ENCODE data around the gene SEPHS1.

Gene SEPHS1

DNA sequence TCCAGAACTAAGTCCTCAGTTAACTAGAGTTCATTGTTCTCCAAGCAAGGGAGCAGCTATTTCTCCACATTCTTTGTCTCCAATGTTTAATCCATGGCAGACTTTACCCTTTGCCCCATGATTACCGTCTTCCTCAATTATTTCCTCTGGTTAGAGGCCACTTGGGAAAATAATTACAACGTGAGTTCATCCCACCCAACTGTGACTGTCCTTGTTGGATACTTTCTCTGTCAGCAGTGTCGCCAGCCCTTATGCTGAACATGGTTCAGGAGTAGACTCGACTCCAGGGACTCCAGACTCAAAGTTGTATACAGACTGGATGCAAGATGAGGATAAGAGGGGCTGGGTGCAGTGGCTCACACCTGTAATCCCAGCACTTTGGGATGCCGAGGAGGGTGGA lies 17.1 kb upstream of the SEPHS1 start:
- DNase-seq (ENCODE audit: low read depth in 2 of 2) = no peak
- no peak overlapping the region for H3K4me3 ChIP-seq (replicated peaks in 1 of 2; ENCODE audit: low read depth in 2 of 2, low read length in 2 of 2)
- TF ChIP-seq, protein P1, sequence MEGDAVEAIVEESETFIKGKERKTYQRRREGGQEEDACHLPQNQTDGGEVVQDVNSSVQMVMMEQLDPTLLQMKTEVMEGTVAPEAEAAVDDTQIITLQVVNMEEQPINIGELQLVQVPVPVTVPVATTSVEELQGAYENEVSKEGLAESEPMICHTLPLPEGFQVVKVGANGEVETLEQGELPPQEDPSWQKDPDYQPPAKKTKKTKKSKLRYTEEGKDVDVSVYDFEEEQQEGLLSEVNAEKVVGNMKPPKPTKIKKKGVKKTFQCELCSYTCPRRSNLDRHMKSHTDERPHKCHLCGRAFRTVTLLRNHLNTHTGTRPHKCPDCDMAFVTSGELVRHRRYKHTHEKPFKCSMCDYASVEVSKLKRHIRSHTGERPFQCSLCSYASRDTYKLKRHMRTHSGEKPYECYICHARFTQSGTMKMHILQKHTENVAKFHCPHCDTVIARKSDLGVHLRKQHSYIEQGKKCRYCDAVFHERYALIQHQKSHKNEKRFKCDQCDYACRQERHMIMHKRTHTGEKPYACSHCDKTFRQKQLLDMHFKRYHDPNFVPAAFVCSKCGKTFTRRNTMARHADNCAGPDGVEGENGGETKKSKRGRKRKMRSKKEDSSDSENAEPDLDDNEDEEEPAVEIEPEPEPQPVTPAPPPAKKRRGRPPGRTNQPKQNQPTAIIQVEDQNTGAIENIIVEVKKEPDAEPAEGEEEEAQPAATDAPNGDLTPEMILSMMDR (IDR thresholded peaks at IDR 0.05; ENCODE audit: low read depth, low read length) = no peak

DNA sequence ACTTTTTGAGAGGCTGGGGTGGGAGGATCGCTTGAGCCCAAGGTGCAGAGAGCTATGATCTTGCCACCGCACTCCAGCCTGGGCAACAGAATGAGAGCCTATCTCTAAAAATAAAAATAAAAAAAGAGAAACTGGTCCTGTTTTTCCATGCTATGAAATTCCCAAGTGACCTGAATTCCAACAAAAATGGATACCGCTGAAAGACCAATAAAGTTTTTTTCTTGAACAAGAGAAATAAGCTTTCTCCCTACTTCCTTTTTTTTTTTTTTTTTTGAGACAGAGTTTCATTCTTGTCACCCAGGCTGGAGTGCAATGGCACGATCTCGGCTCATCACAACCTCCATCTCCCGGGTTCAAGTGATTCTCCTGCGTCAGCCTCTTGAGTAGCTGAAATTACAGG lies 12.5 kb upstream of the SEPHS1 start:
- no peak overlapping the region for H3K4me3 ChIP-seq (replicated peaks in 1 of 2; ENCODE audit: low read depth in 2 of 2, low read length in 2 of 2)
- TF ChIP-seq, protein P1 (IDR thresholded peaks at IDR 0.05; ENCODE audit: low read depth, low read length) = no peak
- DNase-seq (ENCODE audit: low read depth in 2 of 2) = no peak

DNA sequence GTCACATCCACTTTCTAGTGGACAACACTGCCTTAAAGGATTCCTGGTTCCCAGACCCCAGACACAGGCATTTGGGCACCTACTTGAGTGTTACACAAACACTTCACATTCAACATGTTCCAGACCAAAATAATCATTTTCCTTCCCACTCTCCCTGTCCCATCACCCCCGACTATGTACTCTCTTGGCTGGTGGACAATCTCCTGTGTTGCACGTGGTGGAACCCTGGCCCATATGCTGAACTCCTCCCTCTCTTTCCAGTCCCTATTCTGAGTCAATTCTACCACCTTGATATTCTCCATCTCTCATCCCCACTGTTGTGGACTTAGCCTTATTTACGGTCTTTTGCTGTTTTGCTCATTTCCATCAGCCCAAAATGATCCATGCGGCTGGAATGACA lies 8.3 kb upstream of the SEPHS1 start:
- TF ChIP-seq, protein P1 (IDR thresholded peaks at IDR 0.05; ENCODE audit: low read depth, low read length) = no peak

DNA sequence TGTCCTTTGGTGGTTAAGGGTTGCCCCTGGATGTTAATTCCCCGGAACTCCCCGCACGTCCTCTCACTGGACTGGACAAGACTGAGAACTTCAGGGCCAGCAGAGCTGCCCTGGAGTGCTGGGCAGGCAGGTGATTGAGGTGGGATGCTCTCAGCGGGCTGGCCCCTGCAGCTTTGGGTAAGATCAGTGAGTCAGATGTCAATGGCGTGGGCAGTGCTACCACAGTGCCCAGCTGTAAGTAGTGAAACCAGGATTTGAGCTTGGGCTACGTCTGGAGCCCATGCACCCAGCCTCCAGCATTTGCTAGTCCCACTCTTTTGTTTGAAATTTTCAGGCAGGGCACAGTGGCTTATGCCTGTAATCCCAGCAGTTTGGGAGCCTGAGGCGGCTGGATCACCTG lies 6.7 kb upstream of the SEPHS1 start:
- no peak for DNase-seq (ENCODE audit: low read depth in 2 of 2)
- no peak overlapping the region for H3K4me3 ChIP-seq (replicated peaks in 1 of 2; ENCODE audit: low read depth in 2 of 2, low read length in 2 of 2)
- TF ChIP-seq, protein P1 (IDR thresholded peaks at IDR 0.05; ENCODE audit: low read depth, low read length) = no peak

More for the DNA sequence above, 8.3 kb upstream of the SEPHS1 start:
- DNase-seq (ENCODE audit: low read depth in 2 of 2) = no peak
- H3K4me3 ChIP-seq (replicated peaks in 1 of 2; ENCODE audit: low read depth in 2 of 2, low read length in 2 of 2) = no peak overlapping the region

DNA sequence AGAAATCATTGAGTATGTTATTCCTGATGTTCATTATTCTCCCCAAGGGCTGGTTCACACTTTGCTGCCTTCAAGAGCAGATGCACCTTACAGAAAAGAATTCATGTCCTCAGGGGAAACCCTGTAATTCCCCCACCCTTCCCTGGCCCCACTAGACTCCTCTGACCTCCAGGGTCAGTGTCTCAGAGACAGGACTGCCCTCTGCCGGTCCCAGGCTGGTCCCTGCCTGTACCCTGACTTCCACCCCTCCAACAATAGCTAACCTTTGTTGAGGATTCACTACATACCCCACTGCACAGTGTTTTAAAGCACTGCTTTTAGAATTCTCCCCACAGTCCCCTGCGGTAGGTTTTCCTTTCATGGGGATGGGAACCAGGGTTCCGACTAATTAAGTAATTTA lies 4.4 kb upstream of the SEPHS1 start:
- no peak overlapping the region for H3K4me3 ChIP-seq (replicated peaks in 1 of 2; ENCODE audit: low read depth in 2 of 2, low read length in 2 of 2)
- TF ChIP-seq, protein P1 (IDR thresholded peaks at IDR 0.05; ENCODE audit: low read depth, low read length) = no peak
- DNase-seq (ENCODE audit: low read depth in 2 of 2) = no peak

DNA sequence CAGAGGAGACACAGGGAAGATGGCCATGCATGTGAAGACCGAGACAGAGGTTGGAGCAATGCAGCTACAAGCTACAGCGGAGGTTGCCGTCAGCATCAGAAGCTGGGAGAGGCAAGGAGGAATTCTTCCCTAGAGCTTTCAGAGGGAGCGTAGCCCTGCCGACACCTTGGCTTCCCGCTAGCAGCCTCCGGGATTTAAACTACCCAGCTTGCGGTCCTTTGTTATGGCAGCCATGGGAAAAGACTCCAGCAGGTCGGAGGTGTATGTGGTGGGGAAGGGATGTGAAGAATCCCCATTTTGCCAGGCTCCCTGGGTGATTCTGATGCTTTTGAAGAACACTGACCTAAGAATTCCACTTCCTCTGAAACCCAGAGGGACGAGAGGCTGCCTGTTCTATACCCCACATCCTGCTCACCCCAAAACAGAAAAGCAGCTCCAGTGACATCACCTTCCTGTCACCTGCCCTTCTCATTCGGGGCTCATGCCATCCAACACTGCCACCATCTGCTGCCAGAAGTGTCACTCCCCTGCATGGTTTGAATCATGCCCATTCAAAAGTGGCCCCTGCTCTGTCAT lies 3.3 kb upstream of the SEPHS1 start:
- no peak overlapping the region for H3K4me3 ChIP-seq (replicated peaks in 1 of 2; ENCODE audit: low read depth in 2 of 2, low read length in 2 of 2)
- no peak for DNase-seq (ENCODE audit: low read depth in 2 of 2)
- TF ChIP-seq, protein P1 (IDR thresholded peaks at IDR 0.05; ENCODE audit: low read depth, low read length) = no peak
